Endothelial cell of umbilical vein (primary cell): ENCODE data around the gene ECI1.

Experiments
- EZH2 ChIP-seq: IDR thresholded peaks from 2 replicates; pipeline ENCODE4 v1.6.1; 2012; ENCODE audit warnings: borderline replicate concordance, low read depth, mild to moderate bottlenecking, moderate library complexity, low read length, inconsistent platforms; ENCODE audit not compliant: severe bottlenecking
- TF ChIP-seq, protein P1 (sequence below), 2 donors: IDR thresholded peaks; 1 replicate in 1 of 2; 2 replicates in 1 of 2; pipeline ENCODE4 v1.5.1; 2011; ENCODE audit warnings: low read length in 2 of 2, mild to moderate bottlenecking in 2 of 2, moderate library complexity in 2 of 2, control low read depth in 1 of 2, inconsistent platforms in 1 of 2, low read depth in 1 of 2; ENCODE audit not compliant: insufficient read depth in 1 of 2; ENCODE audit errors: extremely low read depth in 1 of 2

DNA sequence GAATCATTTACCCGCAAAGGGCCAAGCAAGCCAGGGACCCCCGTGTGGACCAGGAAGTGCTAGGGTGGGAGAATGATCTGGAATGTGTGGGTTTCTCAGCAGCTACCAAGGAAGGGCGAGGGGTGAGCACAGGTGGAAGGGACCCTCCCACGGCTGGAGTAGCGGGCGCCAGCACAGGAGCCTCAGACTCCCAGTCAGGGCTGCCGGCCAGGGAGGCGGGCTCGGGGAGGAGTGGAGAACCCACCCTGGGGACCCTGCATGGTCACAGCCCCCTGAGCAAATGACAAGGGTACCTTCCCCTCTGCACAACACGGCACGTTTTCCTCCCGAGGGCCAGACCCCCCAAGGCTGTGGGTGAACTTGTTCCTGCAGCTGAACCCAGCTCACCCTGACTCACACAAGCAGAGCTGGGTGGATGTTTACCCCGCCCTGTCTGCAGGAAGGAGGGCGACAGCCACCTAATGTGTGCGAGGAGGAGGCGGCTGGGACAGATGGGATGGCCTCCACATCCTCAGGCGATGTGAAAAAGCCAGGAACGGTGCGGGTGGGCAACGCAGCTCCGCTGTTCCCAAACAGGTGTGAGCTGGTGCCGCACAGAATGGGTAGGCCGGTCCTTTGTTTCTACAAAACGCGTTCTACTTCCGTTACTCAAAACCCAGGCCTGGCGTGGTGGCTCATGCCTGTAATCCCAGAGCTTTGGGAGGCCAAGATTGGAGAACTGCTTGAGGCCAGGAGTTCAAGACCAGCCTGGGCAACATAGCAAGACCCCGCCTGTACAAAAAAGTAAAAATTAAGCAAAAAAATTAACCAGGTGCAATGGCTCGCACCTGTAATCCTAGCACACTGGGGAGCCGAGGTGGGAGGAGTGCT is 6.2 kb downstream of the ECI1 start:
- TF ChIP-seq, protein P1, sequence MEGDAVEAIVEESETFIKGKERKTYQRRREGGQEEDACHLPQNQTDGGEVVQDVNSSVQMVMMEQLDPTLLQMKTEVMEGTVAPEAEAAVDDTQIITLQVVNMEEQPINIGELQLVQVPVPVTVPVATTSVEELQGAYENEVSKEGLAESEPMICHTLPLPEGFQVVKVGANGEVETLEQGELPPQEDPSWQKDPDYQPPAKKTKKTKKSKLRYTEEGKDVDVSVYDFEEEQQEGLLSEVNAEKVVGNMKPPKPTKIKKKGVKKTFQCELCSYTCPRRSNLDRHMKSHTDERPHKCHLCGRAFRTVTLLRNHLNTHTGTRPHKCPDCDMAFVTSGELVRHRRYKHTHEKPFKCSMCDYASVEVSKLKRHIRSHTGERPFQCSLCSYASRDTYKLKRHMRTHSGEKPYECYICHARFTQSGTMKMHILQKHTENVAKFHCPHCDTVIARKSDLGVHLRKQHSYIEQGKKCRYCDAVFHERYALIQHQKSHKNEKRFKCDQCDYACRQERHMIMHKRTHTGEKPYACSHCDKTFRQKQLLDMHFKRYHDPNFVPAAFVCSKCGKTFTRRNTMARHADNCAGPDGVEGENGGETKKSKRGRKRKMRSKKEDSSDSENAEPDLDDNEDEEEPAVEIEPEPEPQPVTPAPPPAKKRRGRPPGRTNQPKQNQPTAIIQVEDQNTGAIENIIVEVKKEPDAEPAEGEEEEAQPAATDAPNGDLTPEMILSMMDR (IDR thresholded peaks at IDR 0.05; ENCODE audit: extremely low read depth in 1 of 2, insufficient read depth in 1 of 2, low read depth in 1 of 2, low read length in 2 of 2): no peak
- TF ChIP-seq EZH2: no peak
